Tibial nerve (tissue), 4 donors: ENCODE data around the gene APOBEC2.

Experiments used
- EP300 ChIP-seq, 2 donors: sonication (generic); formaldehyde crosslinking; IDR thresholded peaks; one replicate each; pipeline ENCODE4 v1.6.1; 2017; ENCODE audit warnings: antibody characterized with exemption in 2 of 2, mild to moderate bottlenecking in 1 of 2
- POLR2A ChIP-seq, 2 donors: fragments of 450-650 bp; IDR thresholded peaks; one replicate each; pipeline ENCODE4 v1.6.1; 2017; ENCODE audit warnings: antibody characterized with exemption in 2 of 2, mild to moderate bottlenecking in 2 of 2, moderate library complexity in 2 of 2
- TF ChIP-seq, protein P1 (sequence below), 5 experiments: fragments of 200-600 bp in 3 of 5; fragments of 450-650 bp in 2 of 5; sonication (generic) in 3 of 5; IDR thresholded peaks; one replicate each; pipeline ENCODE4 v1.5.1; 2016 to 2019; ENCODE audit warnings: antibody characterized with exemption in 5 of 5, mild to moderate bottlenecking in 3 of 5, moderate library complexity in 2 of 5

GRCh38 chr6:41051873-41052272 is 1.1 kb upstream of the APOBEC2 start:
- TF ChIP-seq, protein P1, sequence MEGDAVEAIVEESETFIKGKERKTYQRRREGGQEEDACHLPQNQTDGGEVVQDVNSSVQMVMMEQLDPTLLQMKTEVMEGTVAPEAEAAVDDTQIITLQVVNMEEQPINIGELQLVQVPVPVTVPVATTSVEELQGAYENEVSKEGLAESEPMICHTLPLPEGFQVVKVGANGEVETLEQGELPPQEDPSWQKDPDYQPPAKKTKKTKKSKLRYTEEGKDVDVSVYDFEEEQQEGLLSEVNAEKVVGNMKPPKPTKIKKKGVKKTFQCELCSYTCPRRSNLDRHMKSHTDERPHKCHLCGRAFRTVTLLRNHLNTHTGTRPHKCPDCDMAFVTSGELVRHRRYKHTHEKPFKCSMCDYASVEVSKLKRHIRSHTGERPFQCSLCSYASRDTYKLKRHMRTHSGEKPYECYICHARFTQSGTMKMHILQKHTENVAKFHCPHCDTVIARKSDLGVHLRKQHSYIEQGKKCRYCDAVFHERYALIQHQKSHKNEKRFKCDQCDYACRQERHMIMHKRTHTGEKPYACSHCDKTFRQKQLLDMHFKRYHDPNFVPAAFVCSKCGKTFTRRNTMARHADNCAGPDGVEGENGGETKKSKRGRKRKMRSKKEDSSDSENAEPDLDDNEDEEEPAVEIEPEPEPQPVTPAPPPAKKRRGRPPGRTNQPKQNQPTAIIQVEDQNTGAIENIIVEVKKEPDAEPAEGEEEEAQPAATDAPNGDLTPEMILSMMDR (IDR thresholded peaks at IDR 0.05) = no peak
- TF ChIP-seq POLR2A (IDR thresholded peaks at IDR 0.05) (no peak), EP300 (IDR thresholded peaks at IDR 0.05) (no peak)
